Central memory CD8-positive, alpha-beta T cell (primary cell): ENCODE data around the gene TMED4.
"Not testable (repeated sequence)": the region's sequence is repeated elsewhere in the genome, so short reads cannot be mapped to it uniquely, and the experiment has no call there.

Source experiments
- ATAC-seq: fragments of 150-1000 bp; cut with Tn5 transposase; replicated peaks from 2 replicates; pipeline ENCODE4 v1.10.0; 2022; ENCODE audit warnings: mild to moderate bottlenecking, moderate FRiP score, moderate number of reproducible peaks; ENCODE audit not compliant: poor library complexity, severe bottlenecking; ENCODE audit errors: extremely low read depth
- DNase-seq, 2 donors: peaks; one replicate each; pipeline ENCODE4 v3.0.0; 2021; ENCODE audit warnings: low spot score in 2 of 2
- H3K27ac Mint-ChIP-seq: one replicate; pipeline ENCODE4 v1.8.0; 2022; ENCODE audit warnings: low read depth, mild to moderate bottlenecking, moderate library complexity, mixed read lengths
- H3K27me3 Mint-ChIP-seq: one replicate; pipeline ENCODE4 v1.8.0; 2022; ENCODE audit warnings: mixed read lengths
- H3K36me3 Mint-ChIP-seq: one replicate; pipeline ENCODE4 v1.8.0; 2022; ENCODE audit warnings: mild to moderate bottlenecking, moderate library complexity, mixed read lengths; ENCODE audit not compliant: insufficient read depth
- H3K4me1 Mint-ChIP-seq: one replicate; pipeline ENCODE4 v1.8.0; 2022; ENCODE audit warnings: mixed read lengths
- H3K4me3 Mint-ChIP-seq: one replicate; pipeline ENCODE4 v1.8.0; 2022; ENCODE audit warnings: mild to moderate bottlenecking, moderate library complexity, mixed read lengths
- H3K9me3 Mint-ChIP-seq: one replicate; pipeline ENCODE4 v1.8.0; 2022; ENCODE audit warnings: mixed read lengths

TMED4 gene

GRCh38 chr7:44599222-44599621 lies 17.2 kb upstream of the TMED4 start:
- no peaks in the 10 kb centered on the region for H3K36me3 Mint-ChIP-seq
- H3K27ac Mint-ChIP-seq: no peak overlapping the region
- no peaks in the 10 kb centered on the region for H3K9me3 Mint-ChIP-seq
- no peak for DNase-seq
- no peak for ATAC-seq
- no peaks in the 10 kb centered on the region for H3K27me3 Mint-ChIP-seq
- no peaks in the 10 kb centered on the region for H3K4me1 Mint-ChIP-seq
- H3K4me3 Mint-ChIP-seq: no peak overlapping the region

- H3K4me3 Mint-ChIP-seq, ATAC-seq, H3K27me3 Mint-ChIP-seq, H3K27ac Mint-ChIP-seq, DNase-seq, H3K4me1 Mint-ChIP-seq, H3K9me3 Mint-ChIP-seq, H3K36me3 Mint-ChIP-seq: not testable (repeated sequence)
These were observed 15.2 kb upstream of the TMED4 start for GRCh38 chr7:44597181-44597580.

- H3K4me1 Mint-ChIP-seq: no peaks in the 10 kb centered on the region
- no peaks in the 10 kb centered on the region for H3K36me3 Mint-ChIP-seq
- no peak overlapping the region for H3K4me3 Mint-ChIP-seq
- DNase-seq (no peak), ATAC-seq (no peak)
- H3K27me3 Mint-ChIP-seq: no peaks in the 10 kb centered on the region
- H3K27ac Mint-ChIP-seq: no peak overlapping the region
- H3K9me3 Mint-ChIP-seq: no peaks in the 10 kb centered on the region
These were observed 14.1 kb upstream of the TMED4 start for GRCh38 chr7:44595934-44596635.

- no peak for ATAC-seq
- Mint-ChIP-seq H3K27ac (no peak overlapping the region), H3K27me3 (no peaks in the 10 kb centered on the region), H3K4me1 (peaks cover 8% of the 10 kb centered on the region), H3K36me3 (no peaks in the 10 kb centered on the region), H3K9me3 (no peaks in the 10 kb centered on the region), H3K4me3 (no peak overlapping the region)
- DNase-seq: no peak
These were observed 8.9 kb upstream of the TMED4 start for GRCh38 chr7:44590910-44591309.

- peaks cover 8% of the 10 kb centered on the region for H3K4me1 Mint-ChIP-seq
- H3K36me3 Mint-ChIP-seq: no peaks in the 10 kb centered on the region
- H3K9me3 Mint-ChIP-seq: no peaks in the 10 kb centered on the region
- H3K27ac Mint-ChIP-seq: peak overlapping the region; percentile 64
- H3K4me3 Mint-ChIP-seq: no peak overlapping the region
- no peaks in the 10 kb centered on the region for H3K27me3 Mint-ChIP-seq
- DNase-seq (peak; percentile 51 to 57), ATAC-seq (peak; percentile 43)
These were observed 6.0 kb upstream of the TMED4 start for GRCh38 chr7:44587843-44588711.

GRCh38 chr7:44583146-44583865 lies 1.3 kb upstream of the TMED4 start:
- H3K4me3 Mint-ChIP-seq: peak overlapping the region; percentile 81
- H3K27ac Mint-ChIP-seq: peak overlapping the region; percentile 96
- H3K36me3 Mint-ChIP-seq: peaks cover 40% of the 10 kb centered on the region
- H3K4me1 Mint-ChIP-seq: peaks cover 32% of the 10 kb centered on the region
- no peaks in the 10 kb centered on the region for H3K9me3 Mint-ChIP-seq
- no peaks in the 10 kb centered on the region for H3K27me3 Mint-ChIP-seq
- no peak for ATAC-seq
- DNase-seq: no peak

GRCh38 chr7:44580945-44581878 lies 819 bp downstream of the TMED4 start:
- ATAC-seq (peak; percentile 58), DNase-seq (peak; percentile 23 to 33)
- Mint-ChIP-seq H3K4me3 (peak overlapping the region; percentile 81), H3K4me1 (peaks cover 26% of the 10 kb centered on the region), H3K9me3 (no peaks in the 10 kb centered on the region), H3K36me3 (peaks cover 48% of the 10 kb centered on the region), H3K27ac (peak overlapping the region; percentile 96), H3K27me3 (no peaks in the 10 kb centered on the region)

GRCh38 chr7:44576228-44576627 lies 5.8 kb downstream of the TMED4 start:
- H3K36me3 Mint-ChIP-seq: peaks cover 59% of the 10 kb centered on the region
- no peak overlapping the region for H3K27ac Mint-ChIP-seq
- no peaks in the 10 kb centered on the region for H3K9me3 Mint-ChIP-seq
- H3K4me3 Mint-ChIP-seq: no peak overlapping the region
- DNase-seq: no peak
- no peaks in the 10 kb centered on the region for H3K27me3 Mint-ChIP-seq
- ATAC-seq: no peak
- peaks cover 56% of the 10 kb centered on the region for H3K4me1 Mint-ChIP-seq

- ATAC-seq: no peak
- H3K4me1 Mint-ChIP-seq: peaks cover 45% of the 10 kb centered on the region
- peak overlapping the region; percentile 99 for H3K27ac Mint-ChIP-seq
- no peaks in the 10 kb centered on the region for H3K27me3 Mint-ChIP-seq
- no peak for DNase-seq
- peak overlapping the region; percentile 98 for H3K4me3 Mint-ChIP-seq
- H3K9me3 Mint-ChIP-seq: no peaks in the 10 kb centered on the region
- peaks cover 51% of the 10 kb centered on the region for H3K36me3 Mint-ChIP-seq
These were observed 7.0 kb downstream of the TMED4 start for GRCh38 chr7:44575054-44575453.

GRCh38 chr7:44574287-44574872 lies 7.7 kb downstream of the TMED4 start:
- ATAC-seq: peak; percentile 17

GRCh38 chr7:44573464-44574286 lies 8.4 kb downstream of the TMED4 start, which contains the start of gene DDX56:
Gene DDX56, minus strand, starts transcription at chr7:44573908. Its CDS starts 13 bp downstream, at chr7:44573895.
- no peaks in the 10 kb centered on the region for H3K9me3 Mint-ChIP-seq
- peaks cover 46% of the 10 kb centered on the region for H3K36me3 Mint-ChIP-seq
- H3K4me1 Mint-ChIP-seq: peaks cover 32% of the 10 kb centered on the region

More at GRCh38 chr7:44574287-44574872, 7.7 kb downstream of the TMED4 start:
- Mint-ChIP-seq H3K36me3 (peaks cover 49% of the 10 kb centered on the region), H3K27ac (peak overlapping the region; percentile 99), H3K4me1 (peaks cover 40% of the 10 kb centered on the region), H3K27me3 (no peaks in the 10 kb centered on the region), H3K4me3 (peak overlapping the region; percentile 98), H3K9me3 (no peaks in the 10 kb centered on the region)
- DNase-seq: no peak

More at GRCh38 chr7:44573464-44574286, 8.4 kb downstream of the TMED4 start, which contains the start of gene DDX56:
- Mint-ChIP-seq H3K27me3 (no peaks in the 10 kb centered on the region), H3K27ac (peak within 1 kb of the TSS; percentile 99), H3K4me3 (peak within 1 kb of the TSS; percentile 98)
- ATAC-seq (peak; percentile 97), DNase-seq (peak; percentile 73 to 79)
